GM12892 (cell line): Measurements from ENCODE around the gene COMMD8.
A peak's percentile ranks its signal among the peaks of the same experiment; 100 is the strongest.

Experiments used
- DNase-seq: peaks from one replicate; pipeline ENCODE4 v3.0.0; 2011; ENCODE audit not compliant: insufficient read length
- FAIRE-seq: peaks from 2 replicates; lab custom pipeline; 2011; peaks lifted over from hg19 to GRCh38; lab: Jason Lieb, UNC
- POLR2A ChIP-seq: IDR thresholded peaks from 2 replicates; pipeline ENCODE4 v1.6.1; 2011; ENCODE audit warnings: low read depth, low read length, control low read depth
- POLR2AphosphoS5 ChIP-seq: IDR thresholded peaks from 2 replicates; pipeline ENCODE4 v1.6.1; 2011; ENCODE audit warnings: low read depth, low read length, control low read depth
- TAF1 ChIP-seq: IDR thresholded peaks from 2 replicates; pipeline ENCODE4 v1.6.1; 2011; ENCODE audit warnings: low read depth, mild to moderate bottlenecking, control low read depth, low read length, borderline replicate concordance

COMMD8 gene

DNA sequence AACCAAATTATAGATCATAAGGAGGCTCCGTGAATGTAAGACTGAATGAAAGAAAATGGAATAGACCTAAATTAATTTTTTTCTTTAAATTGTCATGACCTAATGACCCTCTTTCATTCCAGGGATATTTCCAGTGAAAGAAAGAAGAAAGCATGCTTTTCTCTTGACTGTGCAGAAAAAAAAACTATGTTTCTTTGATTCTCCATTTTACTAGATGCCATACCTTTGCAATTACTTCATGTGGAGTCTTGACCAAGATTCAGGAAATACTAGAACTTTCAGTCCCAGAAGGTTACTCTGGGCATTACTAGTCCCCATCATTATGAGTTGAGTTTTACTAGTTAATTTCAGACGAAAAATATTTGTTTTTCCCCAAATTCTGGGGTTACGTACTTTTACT is 6.4 kb upstream of the COMMD8 start:
- TF ChIP-seq POLR2AphosphoS5 (no peak), POLR2A (no peak), TAF1 (no peak)
- DNase-seq (no peak), FAIRE-seq (no peak)

DNA sequence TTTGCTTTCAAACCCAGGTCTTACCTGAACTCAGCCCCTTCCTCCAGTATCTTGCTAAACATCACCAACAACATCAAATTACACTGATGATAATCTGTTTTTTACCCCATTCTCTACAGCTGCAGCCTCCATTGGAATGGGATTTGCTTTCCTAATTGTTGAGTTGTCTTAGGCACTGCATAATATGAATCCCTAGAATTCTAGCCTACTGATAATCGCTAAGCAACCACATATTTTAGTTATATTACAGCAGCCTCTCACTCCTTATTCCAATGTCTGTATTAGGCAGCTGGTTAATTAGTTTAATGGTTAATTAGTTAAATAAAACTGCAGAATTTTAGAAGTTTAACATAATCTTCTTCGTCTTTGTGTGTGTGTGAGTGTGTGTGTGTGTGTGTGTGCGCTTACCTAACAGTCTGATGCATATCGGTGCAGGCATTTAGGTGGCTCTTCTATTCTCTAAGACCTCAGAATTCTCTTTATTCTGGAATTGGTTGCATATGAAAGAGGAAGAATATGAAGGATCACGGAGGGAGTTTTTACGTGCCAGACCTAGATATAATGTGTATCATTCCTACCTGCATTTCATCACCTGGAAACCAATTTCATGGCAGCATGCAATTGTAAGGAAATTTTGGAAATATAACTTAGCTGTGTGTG is 5.3 kb upstream of the COMMD8 start:
- DNase-seq (no peak), FAIRE-seq (no peak)
- TF ChIP-seq POLR2AphosphoS5 (no peak), TAF1 (no peak)

DNA sequence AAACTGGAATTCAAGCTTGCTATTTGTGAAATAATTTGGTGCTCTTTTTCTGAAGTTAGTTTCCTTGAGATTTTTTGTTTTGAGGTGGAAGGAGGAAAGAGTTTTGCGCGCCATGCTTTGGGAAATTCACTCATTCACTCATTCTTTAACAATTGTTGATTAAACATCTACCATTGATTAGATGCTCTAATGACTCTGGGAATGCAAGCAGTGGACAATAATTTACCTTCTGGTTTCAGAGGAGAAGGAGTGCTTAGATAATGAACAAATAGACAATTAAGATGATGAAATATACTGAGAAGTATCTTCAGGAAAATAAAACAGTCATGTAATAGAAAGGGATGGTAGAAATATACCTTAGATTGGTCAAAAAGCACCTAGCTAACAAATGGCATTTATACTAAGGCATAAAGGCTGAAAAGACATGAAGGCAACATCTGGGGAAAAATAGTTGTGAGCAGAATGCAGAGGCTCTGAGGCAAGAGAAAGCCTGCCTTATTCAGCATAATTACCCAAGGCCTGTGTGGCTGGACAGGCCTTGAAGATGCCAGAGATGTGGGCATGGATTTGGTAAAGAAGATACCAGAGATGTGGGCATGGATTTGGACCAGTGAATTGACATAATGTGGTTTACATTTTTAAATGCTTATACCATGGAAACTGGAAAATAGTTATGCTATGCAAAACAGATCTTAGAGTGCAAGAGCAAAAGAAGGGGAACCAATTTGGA is 2.7 kb upstream of the COMMD8 start:
- TF ChIP-seq POLR2AphosphoS5 (no peak), TAF1 (no peak), POLR2A (no peak)
- no peak for DNase-seq
- FAIRE-seq: no peak

DNA sequence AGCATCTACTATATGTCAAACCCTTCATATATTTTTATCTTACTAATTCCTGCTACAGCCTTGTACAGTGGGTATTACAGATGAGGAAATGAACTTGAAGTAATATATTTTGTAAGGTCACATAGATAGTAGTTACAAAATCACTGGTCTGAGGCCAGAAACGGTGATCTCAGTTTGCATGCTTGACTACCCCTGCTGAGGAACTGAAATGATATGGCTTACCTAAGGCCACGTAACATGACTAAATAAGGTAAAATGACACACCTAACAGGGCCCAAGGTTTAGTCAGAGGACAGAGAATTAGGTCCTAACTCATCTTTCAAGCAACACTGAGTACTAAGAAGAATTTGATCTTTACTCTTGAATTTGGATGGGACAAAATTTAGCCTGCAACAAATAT is 1.5 kb upstream of the COMMD8 start:
- FAIRE-seq: peak; percentile 36

DNA sequence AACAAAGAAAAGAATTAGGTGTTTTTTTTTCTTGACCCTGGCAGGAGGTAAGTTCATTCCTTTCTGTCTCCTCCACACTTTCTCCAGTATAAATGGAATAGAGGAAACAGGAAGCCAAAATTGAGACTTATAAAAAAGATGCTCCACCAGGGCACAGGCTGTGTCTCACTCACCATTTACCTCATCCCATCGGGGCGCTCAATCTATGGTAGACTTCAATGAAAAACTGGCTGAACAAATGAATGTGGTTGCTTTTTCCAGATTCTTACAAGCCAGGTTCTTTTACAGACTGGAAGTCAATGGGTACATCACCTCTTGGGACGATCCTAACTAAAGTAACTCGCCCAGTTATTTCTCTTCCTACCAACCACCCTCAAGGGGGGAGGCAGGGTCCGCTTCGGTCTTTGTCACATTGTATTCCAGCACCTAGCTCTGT is 685 bp downstream of the COMMD8 start:
- DNase-seq (no peak), FAIRE-seq (no peak)
- TF ChIP-seq POLR2AphosphoS5 (no peak), TAF1 (no peak), POLR2A (no peak)

More for the DNA sequence above, 1.5 kb upstream of the COMMD8 start:
- DNase-seq: peak; percentile 8
- TF ChIP-seq TAF1 (no peak), POLR2AphosphoS5 (no peak), POLR2A (no peak)

DNA sequence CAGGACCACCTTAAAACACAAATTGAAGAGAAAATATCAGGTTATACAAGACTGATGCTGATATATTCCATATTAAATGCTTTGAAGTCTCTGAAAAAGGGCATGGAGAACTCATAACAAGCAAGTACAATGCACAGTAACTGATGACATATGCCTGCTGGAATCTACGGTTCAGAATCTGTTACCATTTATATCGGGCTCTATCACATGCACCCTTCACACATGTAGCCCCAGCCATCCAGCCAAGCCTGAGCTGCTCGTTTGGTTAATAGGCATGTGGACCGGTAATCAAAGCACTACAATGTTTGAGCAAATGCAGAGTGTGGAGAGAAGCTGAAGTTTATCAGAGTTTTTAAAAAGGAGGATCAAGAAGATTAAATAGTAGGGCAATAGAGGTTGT is 11.8 kb downstream of the COMMD8 start:
- TF ChIP-seq TAF1: no peak
- no peak for TF ChIP-seq POLR2AphosphoS5
- TF ChIP-seq POLR2A: no peak
- DNase-seq (no peak), FAIRE-seq (no peak)

DNA sequence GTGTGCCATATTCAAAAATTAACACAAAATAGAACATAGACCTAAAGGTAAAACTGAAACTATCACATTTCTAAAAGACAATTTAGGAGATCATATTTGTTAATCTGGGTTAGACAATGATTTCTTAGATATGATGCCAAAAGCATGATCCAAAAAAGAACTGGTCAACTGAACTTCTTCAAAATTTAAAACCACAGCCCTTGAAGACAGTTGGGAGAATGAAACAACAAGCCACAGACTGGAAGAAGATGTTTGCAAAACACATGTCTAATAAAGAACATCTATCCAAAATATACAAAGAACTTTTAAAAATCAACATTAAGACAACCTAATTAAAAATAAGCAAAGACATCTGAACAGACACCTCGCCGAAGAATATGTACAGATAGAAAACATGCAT is 19.5 kb downstream of the COMMD8 start:
- no peak for TF ChIP-seq POLR2A
- no peak for TF ChIP-seq TAF1
- TF ChIP-seq POLR2AphosphoS5: no peak
- FAIRE-seq (no peak), DNase-seq (no peak)

DNA sequence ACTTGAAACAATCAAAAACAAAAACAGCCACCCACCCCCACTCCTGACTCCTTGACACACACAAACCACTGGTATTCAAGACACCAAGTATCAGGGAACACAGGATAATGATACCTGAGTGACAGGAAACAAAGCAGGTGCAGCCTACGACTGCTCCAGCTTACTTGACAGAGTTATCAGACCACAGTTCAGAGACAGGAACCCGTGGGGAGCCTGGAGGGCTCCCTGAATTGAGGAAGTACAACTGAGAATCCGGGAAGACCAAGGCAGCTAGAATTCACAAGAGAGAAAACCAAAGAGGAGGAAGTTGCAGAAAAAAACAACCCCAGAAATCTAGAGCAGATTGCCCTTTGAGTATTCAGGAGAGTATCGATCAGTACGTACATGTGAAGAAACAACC is 20.5 kb downstream of the COMMD8 start:
- no peak for DNase-seq
- no peak for FAIRE-seq
- TF ChIP-seq TAF1 (no peak), POLR2AphosphoS5 (no peak), POLR2A (no peak)

DNA sequence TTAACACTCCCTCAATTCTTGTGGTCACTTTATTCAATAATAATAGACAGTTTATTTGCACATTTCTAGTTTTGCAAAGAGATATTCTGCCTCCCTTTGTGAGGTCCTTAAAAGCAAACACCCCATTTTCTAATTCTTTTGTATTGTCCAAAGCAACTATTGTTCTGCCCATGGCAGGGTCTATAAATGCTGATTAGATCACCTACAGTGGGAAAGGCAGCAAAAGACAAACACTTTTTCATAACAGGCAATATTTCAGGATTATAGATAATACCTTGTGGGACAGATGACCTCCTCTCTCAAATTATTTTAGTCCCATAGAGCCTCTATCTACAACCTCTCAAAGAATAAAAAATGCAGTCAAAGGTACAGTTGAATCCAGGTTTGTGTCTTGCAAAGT is 28.6 kb downstream of the COMMD8 start:
- TF ChIP-seq POLR2AphosphoS5: no peak
- TF ChIP-seq POLR2A: no peak
- TF ChIP-seq TAF1: no peak

DNA sequence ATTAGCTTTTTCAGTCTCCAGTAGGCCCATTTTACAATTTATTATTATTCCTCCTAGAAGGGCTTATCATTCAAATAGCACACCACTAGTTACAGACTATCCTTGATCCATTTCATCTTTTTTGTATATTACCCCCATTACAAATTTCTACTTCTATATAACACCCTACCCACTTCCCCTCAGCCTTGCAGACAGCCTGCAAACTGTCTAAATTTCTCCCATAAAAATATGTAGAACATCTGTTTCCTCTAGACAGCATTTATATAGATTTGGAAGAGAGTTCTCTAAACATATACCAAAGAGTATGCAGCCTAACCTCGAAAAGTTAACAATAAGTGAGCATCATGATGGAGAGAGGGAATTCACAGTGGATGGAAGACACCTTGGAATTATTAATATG is 30.8 kb downstream of the COMMD8 start:
- DNase-seq (no peak), FAIRE-seq (no peak)
- TF ChIP-seq TAF1: no peak
- no peak for TF ChIP-seq POLR2AphosphoS5
- TF ChIP-seq POLR2A: no peak

More for the DNA sequence above, 28.6 kb downstream of the COMMD8 start:
- DNase-seq: no peak
- FAIRE-seq: no peak

DNA sequence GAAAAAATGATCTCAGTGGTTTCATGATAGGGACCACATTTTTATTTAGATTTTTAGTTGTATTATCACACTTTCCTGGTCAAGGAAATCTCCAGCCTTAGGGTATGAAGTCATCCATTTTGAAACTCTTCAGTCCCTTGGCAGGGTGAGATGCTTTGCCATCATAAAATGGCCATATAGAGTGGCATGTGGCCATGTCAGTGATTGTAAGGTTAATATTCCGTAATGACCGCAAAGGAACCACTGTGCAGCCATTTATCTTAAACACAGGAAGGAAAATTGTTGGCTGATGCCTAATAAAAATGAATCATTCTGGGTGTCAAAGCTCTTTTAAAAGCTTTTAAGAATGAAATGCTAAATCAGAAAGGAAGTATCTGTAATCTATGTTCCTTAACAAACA is 35.6 kb downstream of the COMMD8 start:
- DNase-seq: no peak
- no peak for FAIRE-seq
- TF ChIP-seq TAF1 (no peak), POLR2A (no peak), POLR2AphosphoS5 (no peak)

DNA sequence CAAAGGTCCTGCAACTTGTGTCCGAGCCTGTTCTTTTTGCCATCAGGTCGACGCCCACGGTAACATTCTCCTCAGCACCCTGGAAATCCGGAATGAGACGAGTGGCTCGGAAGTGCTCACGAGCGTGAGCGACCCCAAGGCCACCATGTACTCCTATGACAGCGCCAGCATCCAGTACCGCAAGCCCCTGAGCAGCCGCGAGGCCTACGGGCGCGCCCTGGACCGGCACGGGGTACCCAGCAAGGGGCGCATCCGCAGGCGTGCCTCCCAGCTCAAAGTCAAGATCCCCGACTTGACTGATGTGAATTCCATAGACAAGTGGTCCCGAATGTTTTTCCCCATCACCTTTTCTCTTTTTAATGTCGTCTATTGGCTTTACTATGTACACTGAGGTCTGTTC is 37.9 kb downstream of the COMMD8 start:
- DNase-seq: no peak
- TF ChIP-seq TAF1: no peak
- TF ChIP-seq POLR2A: no peak
- TF ChIP-seq POLR2AphosphoS5: no peak
- no peak for FAIRE-seq
